Stimulated activated CD4-positive, alpha-beta T cell treated with anti-CD3 and anti-CD28 coated beads, Interleukin-1b, Interleukin-23, amount 100 ng/mL, for 4 hours (primary cell): ENCODE data around the gene SNX33.
"Not testable (repeated sequence)": the region's sequence is repeated elsewhere in the genome, so short reads cannot be mapped to it uniquely, and the experiment has no call there.

Source experiments
- DNase-seq, 2 donors: peaks; one replicate each; pipeline ENCODE4 v3.0.0-alpha.2; 2020; ENCODE audit warnings: low read depth in 2 of 2

The SNX33 gene

DNA sequence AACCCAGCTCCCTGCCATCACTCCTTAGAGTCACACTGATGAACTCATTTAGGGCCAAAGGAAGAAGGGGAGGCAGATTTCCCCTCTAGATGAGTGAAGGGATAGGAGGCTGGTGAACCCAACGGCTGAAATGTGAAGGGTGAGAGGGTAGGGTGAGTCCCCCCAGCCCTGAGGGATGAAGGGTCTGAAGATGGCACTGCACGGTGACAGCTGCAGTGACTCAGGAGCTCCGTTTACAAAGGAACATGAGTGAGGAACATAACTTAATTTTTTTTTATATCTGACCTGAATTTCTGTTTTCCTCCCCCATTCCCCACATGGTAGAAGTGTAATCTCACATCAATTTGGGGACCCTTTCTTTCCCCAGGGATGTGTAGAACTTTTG is 14.0 kb downstream of the SNX33 start:
- DNase-seq = no peak

DNA sequence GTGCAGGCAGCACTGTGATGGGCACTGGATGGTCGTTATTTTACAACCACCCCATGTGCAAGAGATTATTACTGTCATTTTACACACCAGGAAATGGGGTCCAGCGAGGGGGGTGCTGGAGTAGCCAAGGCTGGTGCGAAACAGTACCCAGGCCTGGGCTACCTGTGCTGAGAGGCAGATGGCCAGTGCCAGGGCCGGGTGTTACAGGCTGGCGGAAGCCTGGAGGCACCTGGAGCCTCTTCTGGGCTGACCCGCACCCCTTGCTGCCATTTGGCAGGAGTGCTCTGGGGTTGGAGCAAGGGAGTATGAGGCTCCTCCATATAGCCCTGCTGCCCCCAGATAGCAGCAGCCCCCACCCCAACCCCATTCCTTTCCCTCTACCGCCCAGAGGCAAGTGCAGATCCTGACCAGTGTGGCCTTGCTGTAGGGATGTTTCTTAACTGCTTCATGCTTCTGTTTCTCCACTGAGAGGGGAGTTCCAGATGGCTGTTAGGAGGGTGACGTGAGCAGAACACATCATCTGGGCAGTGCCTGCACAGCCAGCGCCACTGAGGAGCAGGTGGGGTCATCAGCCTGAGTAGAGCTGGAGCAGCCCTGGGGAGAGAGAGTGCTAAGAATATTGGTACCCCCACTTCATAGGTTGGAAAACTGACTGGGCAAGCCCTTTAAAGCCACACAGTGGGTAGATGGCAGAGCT is 15.3 kb downstream of the SNX33 start:
- DNase-seq = no peak

DNA sequence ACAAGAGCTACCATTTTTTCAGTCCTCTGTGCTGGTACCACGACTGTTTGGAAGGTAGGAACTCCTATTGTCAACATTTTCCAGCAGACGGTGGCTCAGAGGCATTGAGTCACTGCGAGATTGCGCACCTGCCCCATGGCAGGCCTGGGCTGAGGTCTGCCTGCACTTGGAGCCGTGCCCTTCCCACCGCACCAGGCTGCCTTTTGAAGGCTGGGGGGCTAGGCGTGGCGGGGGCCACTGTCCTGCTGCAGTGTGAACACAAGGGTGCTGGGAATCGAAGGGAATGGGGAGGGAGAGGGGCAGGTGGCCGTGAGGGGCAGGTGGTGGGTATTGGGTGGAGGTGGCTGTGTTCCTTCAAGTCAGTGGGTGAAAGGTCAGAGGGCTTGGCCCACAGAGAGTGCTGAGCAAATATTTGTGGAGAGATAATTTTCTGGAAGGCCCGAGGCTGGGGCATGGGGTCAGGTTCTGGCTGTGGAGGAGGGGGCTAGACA is 16.3 kb downstream of the SNX33 start:
- no peak for DNase-seq

DNA sequence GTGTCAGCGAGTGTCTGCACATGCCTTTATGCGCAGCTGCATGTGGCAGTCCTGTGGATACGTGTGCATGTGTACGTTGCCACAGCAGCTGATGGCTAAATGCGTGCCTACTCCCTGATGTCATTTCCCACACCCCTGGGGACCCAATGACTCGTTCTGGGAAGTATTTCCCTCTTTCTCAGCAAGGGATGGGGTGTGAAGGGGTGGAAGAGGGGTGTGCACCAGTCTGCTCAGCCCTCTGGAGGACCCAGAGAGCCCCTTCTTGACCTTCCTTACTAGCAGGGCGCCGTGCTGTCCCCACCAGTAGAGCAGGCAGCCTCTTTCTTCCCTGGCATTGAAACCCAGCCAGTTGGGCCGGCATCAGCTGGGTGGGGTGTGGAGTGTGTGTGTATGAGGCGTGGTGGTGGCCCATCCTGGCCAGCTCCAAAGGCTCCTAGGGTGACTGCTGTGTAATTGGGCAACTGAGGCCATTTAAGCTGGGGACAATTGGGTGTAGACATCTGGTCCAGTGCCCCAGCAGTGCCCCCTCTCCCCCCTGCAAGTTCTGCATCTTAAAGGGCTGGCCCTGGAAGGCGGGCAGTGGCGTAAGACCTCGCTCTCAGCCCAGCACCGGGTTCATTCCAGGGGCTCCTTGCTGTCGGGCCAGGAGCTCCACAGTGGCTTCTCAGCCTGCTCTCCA is 19.2 kb downstream of the SNX33 start:
- no peak for DNase-seq

DNA sequence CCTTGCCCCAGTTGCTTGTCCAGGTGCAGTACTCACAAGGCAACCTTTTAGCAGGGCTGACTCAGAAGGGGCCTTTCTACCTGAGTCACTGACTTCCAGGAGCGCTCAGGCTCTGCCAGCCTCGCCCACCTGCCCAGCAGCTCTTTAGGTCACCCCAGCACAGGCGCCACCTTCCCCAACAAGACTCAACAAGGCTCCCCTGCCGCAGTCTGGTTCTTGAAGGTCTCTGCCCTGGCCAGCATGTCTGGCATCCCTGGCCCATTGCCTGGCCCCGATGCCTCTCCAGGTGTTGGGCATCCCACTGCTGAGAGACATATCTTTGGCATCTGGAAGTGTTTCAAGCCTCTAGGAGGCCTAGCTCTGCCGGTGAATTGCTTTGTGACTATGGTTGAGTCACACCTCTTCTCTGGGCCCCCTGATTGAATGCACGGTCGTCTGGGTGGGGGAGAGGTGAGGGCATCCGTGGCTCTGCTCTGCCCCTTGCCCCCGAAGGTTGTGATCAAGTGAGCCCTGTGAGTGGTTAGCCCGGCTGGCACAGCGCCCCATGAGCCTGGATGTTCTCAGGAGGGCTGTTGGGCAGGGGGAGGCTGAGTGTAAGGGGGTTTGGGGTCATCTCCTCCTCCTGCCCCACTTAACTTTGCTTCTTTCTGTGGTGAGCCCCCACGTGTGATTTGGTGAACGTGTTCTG is 21.6 kb downstream of the SNX33 start:
- no peak for DNase-seq

DNA sequence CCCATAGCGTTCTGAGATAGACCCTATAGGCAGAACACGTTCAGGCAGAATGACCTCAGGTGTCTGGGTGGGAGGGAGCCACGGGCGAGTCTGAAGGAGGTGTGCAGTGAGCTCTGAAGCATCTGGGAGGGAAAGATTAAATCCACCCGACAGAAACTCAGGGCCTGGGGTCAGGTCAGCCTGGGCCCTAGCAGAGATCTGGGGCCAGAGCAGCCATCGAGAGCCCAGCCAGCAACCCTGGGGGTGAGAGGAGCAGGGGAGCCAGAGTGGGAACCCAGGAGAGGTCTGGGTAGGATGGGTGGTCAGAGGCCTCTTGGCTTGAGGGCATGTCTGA is 22.1 kb downstream of the SNX33 start:
- no peak for DNase-seq

DNA sequence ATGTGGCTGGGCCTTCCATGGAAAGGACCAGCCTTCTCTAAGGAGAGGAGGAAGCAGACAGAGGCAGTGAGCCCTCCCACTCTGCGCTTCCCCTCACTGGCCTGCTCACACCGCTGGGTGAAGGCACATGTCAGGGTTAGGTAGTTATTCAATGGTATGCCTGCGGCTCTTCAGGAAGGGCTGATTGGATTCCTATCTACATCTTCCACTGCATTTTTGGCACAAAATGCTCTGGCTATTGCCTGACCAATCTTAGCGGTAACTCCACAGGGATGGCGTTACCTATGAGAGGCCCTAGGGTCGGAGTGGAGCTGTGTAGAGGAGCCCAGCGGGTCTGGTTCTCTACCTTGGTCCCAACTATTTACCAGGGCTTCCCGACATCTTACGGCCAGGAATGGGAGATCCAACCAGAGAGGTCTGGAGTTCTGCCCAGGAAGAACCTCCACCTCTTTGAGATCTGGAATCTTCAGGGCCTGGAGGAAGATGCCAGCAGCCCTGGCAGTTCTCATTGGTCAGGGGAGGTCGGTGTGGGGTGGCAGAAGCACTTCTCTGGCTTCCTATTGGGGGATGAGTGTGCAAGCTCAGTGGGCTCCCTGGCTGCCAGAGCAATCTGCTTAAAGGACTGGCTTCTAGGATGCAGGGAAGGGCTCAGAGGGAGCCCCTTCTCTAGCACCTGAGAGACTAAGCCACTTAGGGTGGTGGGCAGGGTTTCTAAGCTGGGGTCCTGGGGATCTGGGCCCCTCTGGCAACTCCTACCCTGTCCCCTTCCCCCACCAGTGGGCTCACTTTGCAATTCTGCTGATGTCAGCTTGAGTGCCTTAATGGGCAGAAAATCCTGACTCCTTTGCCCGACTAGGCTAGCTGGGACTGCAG is 24.3 kb downstream of the SNX33 start:
- no peak for DNase-seq

DNA sequence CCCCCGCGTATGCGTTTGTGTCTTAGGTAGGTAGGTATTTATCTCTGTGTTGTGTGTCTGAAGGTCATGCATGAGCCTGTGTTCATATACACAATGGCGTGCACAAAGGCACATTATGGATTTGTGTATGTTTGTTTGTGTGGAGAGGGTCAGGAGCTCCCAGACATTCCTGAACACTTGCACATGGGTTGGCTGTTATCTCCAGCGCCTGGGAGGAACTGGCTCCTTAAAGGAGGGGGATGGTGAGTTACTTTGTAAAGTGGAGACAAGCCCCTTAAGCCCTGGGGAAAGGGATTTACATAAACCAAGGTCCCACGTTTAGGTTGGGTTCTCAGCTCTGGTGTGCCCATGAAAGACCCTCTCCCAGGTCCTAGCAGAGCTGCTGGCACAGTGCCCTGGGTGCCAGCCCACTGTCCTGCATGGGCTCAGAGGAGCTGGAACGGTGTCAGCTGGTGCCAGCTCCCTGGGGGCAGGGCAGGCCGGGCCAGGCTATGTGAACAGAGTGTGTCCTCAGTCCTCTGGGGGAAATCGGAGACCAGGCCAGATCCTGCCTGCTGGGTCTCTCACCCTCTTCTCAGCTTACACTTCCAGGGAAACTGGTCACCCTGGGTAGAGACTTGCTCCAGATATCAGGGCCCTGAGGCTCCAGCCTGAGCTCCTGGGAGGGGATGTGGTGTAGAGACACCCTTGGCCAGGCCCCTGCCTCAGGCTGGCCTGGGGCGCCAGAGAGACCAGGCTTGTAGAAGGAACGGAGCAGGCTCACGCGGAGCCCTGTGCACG is 25.1 kb downstream of the SNX33 start:
- no peak for DNase-seq

DNA sequence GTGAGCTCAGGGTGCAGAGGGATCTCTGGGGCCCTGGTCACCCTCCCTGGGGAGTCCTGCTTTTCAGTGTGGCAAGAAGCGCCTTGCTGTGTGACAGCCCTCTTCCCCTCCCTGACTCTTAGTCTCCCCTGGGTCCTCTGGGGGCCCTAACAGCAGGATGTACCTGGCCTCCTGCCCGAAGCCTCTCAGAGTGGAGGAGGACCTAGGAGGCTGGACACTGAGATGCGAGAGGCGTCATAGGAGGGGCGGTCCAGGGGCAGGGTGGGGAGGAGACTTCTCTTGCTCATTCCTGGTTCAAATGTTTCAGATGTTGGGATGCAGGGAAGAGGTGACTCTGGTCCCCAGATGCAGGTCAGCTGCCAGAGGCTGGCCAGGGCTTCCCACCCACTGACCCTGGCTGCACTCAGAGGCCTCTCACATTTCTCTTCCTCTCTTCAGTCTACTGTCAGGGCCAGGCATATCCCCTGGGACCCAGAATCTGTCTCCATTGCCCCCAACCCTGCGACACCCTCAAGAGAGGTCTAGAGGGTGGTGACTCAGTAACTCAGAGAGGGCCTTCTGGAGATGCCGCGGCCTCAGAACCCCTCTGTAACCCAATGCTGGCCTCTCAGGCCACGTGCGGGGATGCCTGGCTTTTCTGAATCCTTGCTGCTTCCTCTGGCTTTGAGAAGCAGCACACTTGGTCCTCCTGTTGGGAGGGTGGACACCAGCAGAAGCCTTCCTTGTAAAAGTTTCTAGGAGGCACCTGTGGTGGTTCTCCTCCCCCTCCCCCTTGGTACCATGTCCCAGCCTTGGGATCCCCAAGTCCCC is 25.9 kb downstream of the SNX33 start:
- no peak for DNase-seq

DNA sequence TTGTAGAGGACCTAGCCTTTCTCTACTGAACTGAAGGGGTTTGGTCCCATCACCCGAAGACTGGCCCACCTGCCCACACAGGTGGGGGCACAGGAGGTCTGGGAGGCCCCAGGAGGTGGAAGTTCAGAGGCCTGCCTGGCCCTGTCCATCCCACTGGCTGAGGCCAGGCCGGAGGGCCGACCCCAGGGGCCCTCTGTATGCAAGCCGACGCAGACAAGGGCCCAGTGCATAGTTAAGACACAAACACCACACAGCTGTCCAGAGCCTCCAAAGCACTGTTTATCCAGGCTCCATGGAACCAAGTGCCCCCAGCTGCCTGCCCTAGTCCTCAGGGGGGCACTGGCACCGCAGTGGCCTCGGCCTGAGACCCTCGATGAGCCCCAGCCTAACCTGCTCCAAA is 26.7 kb downstream of the SNX33 start:
- DNase-seq = no peak

DNA sequence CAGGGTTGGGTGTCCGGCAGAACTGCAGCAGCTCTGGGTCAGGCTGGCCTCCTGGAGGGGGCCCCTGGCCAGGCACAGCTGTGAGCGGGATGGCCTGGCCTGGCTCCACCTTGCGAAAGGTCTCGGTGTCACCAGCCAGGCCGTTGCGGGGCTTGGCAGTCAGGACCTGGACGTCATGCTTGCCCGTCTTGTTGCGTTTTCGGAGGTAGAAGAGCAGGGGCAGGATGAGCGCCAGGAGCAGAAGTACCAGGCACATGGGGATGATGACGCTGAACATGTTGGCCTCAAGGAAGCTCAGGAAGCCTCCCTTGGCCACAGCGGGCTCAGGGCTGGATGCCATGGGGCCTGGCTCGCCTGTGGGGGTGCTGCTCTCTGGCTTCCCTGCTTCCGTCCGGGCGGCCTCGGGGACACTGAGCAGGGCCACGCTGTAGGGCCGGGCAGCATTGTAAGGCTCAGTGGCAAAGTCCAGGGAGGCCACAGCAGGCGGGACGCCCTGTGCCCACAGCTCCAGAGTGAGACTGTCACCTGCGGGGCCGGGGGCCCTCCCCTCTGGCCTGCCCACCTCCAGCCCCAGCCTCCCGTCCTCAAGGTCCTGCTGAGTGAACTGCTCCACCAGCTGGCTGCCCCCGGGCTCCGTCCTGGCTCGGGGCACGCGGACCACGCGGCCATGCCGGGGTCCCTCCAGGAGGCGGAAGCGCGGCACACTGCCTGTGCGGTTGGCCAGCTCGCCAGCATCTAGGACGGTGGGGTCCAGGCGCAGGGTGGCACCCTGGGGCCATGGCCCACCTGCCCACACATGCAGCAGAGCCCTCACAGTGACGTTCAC is 28.1 kb downstream of the SNX33 start:
- no peak for DNase-seq

DNA sequence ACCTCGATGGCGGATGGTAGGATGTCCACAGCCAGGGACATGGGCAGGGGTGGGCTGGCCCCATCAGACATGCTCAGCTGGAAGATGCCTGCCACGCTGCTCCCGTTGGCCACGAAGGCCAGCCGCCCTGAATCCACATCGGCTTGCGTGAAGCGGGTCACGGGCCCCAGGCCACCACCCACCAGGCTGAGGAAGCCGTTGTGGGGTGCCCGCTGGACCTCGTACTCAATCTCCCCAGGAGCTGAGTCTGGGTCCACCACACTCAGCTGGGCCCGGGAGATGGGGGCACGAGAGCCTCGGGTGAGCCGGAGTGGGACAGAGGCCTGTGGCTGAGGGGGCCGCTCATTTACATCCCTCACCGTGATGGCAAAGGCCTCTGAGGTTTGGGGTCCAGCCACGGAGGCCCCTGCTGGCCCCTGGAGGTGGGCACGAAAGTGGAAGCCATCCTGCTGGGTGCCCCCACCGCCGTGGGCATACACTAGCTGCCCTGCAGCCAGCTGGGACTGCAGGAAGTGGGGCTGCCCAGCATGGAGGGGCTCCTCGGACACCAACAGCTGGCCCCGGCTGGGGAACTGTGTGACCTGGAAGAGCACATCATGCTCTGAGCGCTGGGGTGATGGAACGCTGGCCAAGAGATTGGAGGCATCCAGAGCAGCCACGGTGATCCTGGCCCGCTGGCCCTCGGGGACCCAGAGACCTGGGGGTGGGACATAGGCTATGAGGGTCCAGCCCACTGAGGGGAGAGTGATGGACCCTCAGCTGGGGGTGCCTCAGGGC is 29.2 kb downstream of the SNX33 start:
- no peak for DNase-seq

DNA sequence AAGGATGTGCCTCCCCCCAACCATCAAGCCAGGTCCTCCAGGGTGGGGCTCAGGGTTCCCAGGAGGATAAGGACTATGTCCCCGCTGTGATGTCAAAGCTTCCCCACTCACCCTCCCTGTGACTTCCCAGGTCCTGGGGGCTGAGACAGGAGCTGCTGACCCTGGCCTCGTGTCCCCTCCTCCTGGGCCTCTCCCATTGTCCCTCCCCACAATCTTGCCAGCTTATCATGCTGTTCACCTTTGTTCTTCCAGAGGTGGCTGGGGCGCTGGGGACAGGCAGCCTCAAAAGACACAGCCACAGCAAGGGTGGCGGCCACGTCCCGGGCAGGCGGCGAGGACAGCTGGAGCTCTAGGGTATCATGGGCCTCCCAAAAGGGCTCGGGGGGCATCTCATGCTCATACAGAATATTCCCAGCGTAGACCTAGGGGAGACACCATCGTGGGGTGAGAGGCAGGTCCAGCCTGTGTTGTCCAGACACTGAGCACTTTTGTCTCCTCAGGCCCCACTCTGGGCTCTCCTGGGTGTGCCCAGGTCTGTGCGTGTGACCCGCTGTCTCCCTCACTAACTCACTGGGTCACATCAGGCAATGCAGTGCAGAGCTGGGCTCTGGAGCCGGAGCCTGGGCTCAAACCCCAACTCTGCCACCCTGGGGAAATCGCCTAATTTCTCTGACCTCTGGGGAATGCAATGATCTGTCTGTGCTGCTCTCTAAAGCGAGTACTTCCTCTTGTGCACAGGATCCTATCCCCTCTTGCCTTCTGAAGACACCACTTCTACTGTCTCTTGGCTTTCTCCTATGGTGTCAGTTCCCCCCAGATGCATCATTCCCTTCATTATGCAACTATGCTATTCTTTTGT is 30.0 kb downstream of the SNX33 start:
- no peak for DNase-seq

DNA sequence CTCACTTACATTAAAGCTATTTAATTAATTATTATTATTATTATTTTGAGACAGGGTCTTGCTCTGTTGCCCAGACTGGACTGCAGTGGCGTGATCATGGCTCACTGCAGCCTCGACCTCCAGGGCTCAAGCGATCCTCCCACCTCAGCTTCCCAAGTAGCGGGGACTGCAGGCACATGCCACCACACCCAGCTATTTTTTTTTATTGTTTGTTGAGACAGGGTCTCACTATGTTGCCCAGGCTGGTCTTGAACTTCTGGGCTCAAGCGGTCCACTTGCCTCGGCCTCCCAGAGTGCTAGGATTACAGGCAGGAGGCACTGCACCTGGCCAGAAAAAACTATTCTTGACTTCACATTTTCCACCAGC is 30.6 kb downstream of the SNX33 start:
- DNase-seq = not testable (repeated sequence)

DNA sequence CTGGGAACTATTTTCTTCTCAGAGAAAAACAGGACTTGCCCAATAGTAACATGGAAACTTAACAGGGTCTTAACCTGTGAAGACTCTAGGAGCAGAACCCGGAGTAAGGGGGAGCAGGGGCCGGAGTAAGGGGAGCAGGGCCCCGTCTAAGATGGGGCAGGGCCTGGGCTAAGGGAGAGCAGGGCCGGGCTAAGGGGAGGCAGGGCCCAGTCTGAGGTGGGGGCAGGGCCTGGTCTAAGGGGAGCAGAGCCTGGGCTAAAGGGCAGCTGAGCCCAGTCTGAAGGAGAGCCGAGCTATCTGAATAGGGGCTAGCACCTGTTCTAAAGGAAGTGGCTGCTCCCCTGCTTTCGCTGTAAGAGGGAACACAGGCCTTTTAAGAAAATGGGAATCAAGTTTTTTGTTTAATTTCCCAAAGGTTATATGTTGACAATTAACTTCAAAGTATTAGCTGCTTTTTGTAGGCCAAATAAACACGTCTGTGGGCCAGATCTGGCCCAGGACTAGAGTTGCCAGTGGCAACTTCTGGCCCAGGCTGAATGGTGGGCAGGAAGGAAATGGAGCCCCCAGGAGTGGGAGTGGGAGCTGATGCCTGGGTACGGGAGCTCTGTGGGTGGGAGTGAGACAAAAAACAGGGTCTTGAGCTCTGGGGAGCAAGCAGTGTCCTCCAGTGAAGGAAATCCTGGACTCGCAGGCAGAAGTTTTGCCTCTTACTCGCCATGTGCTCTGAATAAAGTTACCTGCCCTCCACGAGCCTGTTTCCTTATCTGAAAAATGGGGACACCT is 32.5 kb downstream of the SNX33 start:
- no peak for DNase-seq

DNA sequence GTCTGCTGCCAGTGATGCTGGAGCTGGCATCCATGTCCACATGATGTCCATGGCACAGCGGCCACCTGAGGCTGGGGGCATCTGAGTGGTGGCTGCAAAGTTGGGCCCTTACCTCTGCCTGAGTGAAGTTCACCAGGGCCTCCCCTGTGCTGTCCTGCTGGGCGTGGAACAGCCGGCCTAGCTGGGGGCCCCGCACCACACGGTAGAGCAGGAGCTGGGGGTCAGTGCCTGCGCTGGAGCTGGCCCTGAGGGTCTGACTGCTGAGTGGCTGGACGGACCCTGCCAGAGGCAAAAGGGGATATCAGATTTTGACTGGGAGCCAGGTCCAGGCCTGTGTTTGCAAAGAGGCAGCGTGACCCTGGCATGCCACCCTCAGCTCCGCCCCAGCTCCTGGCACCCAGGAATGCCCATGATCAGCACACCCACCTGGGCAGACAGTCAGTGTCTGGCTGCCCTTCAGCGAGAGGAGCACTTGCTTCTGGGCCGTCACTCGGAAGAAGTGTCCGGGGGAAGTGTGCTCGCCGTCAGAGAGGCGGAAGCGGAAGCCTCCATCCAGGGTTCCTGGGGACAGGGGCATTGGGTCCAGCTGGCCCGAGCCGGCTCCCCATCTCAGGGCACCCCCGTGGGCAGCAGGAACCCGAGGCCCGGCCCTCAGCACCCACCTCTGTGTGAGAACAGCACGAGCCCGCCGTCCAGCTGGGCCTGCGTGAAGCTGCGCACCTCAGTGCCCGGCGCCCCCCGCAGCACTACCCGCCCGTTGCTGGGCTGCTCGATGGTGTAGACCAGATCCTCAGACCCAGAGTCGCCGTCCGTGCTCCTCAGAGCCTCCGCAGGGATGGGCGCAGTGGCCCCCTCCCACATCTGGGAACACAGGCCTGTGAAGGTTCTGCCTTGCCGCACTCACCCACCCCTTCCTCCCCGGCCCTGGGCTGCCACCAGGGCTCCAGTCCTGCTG is 34.7 kb downstream of the SNX33 start:
- no peak for DNase-seq
